Psoas muscle (tissue), 8 donors: ENCODE data around the gene C10orf143. TPM values are rescaled to one million over a fixed set of nuclear protein-coding genes. Genes with fewer than 3 reads are reported as not detected.

Experiments used
- ATAC-seq, 4 donors: fragments of 200-7000 bp; cut with Tn5 transposase; one replicate each; pipeline ENCODE4 v1.9.1; 2020; ENCODE audit warnings: moderate library complexity in 3 of 4, mild to moderate bottlenecking in 2 of 4
- DNase-seq, 2 donors: peaks; one replicate each; pipeline ENCODE4 v3.0.0-alpha.2; 2020
- H3K27ac ChIP-seq: fragments of 200-600 bp; one replicate; pipeline ENCODE4 v1.8.0; 2022
- H3K27me3 ChIP-seq, 3 donors: fragments of 200-600 bp in 1 of 3; one replicate each; pipeline versions ENCODE4 v1.6.1 to v1.8.0; 2013 to 2022; ENCODE audit warnings: low read length in 2 of 3, mild to moderate bottlenecking in 2 of 3, moderate library complexity in 1 of 3; ENCODE audit not compliant: insufficient read depth in 3 of 3
- H3K36me3 ChIP-seq, 2 donors: fragments of 200-600 bp in 1 of 2; one replicate each; pipeline versions ENCODE4 v1.6.1 to v1.8.0; 2013 to 2022; ENCODE audit warnings: low read depth in 1 of 2, mild to moderate bottlenecking in 1 of 2, moderate library complexity in 1 of 2; ENCODE audit not compliant: insufficient read depth in 1 of 2
- H3K4me1 ChIP-seq: fragments of 200-600 bp; one replicate; pipeline ENCODE4 v1.8.0; 2022
- H3K4me3 ChIP-seq: fragments of 200-600 bp; one replicate; pipeline ENCODE4 v1.8.0; 2022; ENCODE audit warnings: mild to moderate bottlenecking
- H3K9me3 ChIP-seq: fragments of 200-600 bp; one replicate; pipeline ENCODE4 v1.8.0; 2022
- CTCF ChIP-seq: fragments of 200-600 bp; IDR thresholded peaks from one replicate; pipeline ENCODE4 v1.8.0; 2022; ENCODE audit warnings: antibody characterized with exemption
- WGBS, 3 donors: extraction: QIAGEN DNeasy Blood & Tissue Kit; methylation state at CpG; one replicate each; pipeline versions ENCODE4 v1.1.6 to v1.1.7; 2013; 5-methylcytosine and 5-hydroxymethylcytosine counted together
- intact Hi-C, 2 donors: fragments of 100-400 bp; cut with DNase I; formaldehyde crosslinking; loops; one replicate each; pipeline versions ENCODE4 v1.11.0 to v1.14.2; 2022
- polyA plus RNA-seq, 3 donors: library from polyadenylated mRNA; stranded (reverse); fragments of 200-250 nt; gene quantifications; one replicate each; pipeline ENCODE4 v1.2.3, GENCODE V29; 2013
- total RNA-seq, 4 donors: library from RNA; stranded (reverse); fragmentation: NEBNext Ultra II Directional in 2 of 4; extraction: Animal tissue kit (Norgen Biotek cat#: 25700) in 2 of 4; gene quantifications; one replicate each; pipeline versions ENCODE4 v1.2.1 to v1.2.4, GENCODE V29; 2021 to 2023
- donor health status: healthy with polysubstance abuse.
- donor health status: DM: no; HTN: no; CAD: no; lungs with moderate emphysema.
- donor health status: Bipolar disorder and iron deficiency.
- donor health status: healthy.
- donor health status: DM: yes; HTN: yes; CAD: no.
- donor health status: DM: no; HTN: no; CAD: no.
- donor health status: DM: no; HTN: no; CAD: no.
- donor health status: DM: yes; HTN: yes; CAD: no.

The C10orf143 gene
- total and polyA plus RNA-seq, 7 donors = 3.3 to 5.1 (median 4.7) TPM

- no peaks in the 10 kb centered on the region for H3K4me1 ChIP-seq
- peaks cover 3% of the 10 kb centered on the region for H3K9me3 ChIP-seq
- 31 to 59% (median 40%) methylated on average over 4 of the region's 4 CpGs for WGBS, 3 donors
- no peak for DNase-seq
- H3K36me3 ChIP-seq = no peaks in the 10 kb centered on the region
- H3K27me3 ChIP-seq = no peaks in the 10 kb centered on the region
- ATAC-seq = no peak
- TF ChIP-seq CTCF = no peak
- no peak overlapping the region for H3K4me3 ChIP-seq
- intact Hi-C loops = no loop called here
- H3K27ac ChIP-seq = no peak overlapping the region
These were observed 81.4 kb downstream of the C10orf143 start for GRCh38 chr10:130029209-130029608.

- Histone ChIP-seq H3K9me3 (peaks cover 3% of the 10 kb centered on the region), H3K4me1 (no peaks in the 10 kb centered on the region), H3K27ac (no peak overlapping the region), H3K4me3 (no peak overlapping the region), H3K36me3 (no peaks in the 10 kb centered on the region), H3K27me3 (no peaks in the 10 kb centered on the region)
- intact Hi-C loops = no loop called here
- ATAC-seq (no peak), DNase-seq (no peak)
- WGBS, 3 donors = 71 to 80% (median 72%) methylated on average over 3 to 4 of the region's 4 CpGs
- TF ChIP-seq CTCF = no peak
These were observed 82.2 kb downstream of the C10orf143 start for GRCh38 chr10:130028465-130028819.

GRCh38 chr10:130027716-130028464 is 82.7 kb downstream of the C10orf143 start:
- intact Hi-C loops = no loop called here
- H3K36me3 ChIP-seq = no peaks in the 10 kb centered on the region
- 81 to 82% (median 82%) methylated on average over 27 of the region's 27 CpGs for WGBS, 3 donors
- peaks cover 3% of the 10 kb centered on the region for H3K9me3 ChIP-seq
- H3K27me3 ChIP-seq = no peaks in the 10 kb centered on the region
- no peak overlapping the region for H3K27ac ChIP-seq
- no peak for TF ChIP-seq CTCF
- H3K4me1 ChIP-seq = no peaks in the 10 kb centered on the region
- H3K4me3 ChIP-seq = no peak overlapping the region
- DNase-seq (no peak), ATAC-seq (no peak)

DNA sequence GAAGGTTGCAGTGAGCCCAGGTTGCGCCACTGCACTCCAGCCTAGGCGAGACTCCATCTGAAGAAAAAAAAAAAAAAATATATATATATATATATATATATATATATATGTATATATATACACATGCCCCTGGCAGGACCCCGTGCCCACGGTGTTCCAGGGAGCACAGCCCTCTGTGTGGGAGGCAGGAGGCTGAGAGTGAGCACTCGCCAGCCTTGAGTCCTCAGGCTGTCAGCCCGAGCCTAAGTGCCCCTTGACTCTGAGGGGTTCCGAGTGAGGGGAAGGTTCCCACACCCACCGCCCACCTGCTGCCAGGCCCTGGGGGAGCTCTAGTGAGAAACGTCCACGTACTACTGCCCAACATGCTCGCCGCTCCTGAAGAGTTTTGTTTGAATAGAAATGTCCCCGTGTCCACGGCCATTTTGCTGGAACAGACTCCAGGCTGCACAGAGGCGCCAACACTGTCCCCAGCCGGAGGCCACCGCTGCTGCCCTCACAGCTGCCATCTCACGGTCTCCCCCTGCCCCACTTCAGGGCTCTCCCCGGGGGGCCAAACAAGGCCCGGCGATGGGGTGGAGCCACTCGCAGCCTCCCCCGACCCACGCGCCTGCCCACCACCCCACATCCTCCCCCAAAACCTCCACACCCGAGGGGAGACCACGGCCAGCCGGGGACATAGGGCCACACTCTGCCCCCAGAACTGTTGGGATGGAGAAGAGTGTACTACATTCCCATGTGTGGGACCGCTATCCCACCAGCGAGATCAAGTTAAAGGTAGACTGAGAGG is 83.8 kb downstream of the C10orf143 start:
- Histone ChIP-seq H3K36me3 (no peaks in the 10 kb centered on the region), H3K9me3 (peaks cover 1% of the 10 kb centered on the region), H3K27me3 (no peaks in the 10 kb centered on the region), H3K27ac (no peak overlapping the region), H3K4me1 (no peaks in the 10 kb centered on the region), H3K4me3 (no peak overlapping the region)
- TF ChIP-seq CTCF = no peak
- intact Hi-C loops = no loop called here
- no peak for DNase-seq
- 92 to 93% (median 92%) methylated on average over 30 of the region's 30 CpGs for WGBS, 3 donors
- no peak for ATAC-seq
